ENCODE data around the gene ACTRT2.

Gene ACTRT2

DNA sequence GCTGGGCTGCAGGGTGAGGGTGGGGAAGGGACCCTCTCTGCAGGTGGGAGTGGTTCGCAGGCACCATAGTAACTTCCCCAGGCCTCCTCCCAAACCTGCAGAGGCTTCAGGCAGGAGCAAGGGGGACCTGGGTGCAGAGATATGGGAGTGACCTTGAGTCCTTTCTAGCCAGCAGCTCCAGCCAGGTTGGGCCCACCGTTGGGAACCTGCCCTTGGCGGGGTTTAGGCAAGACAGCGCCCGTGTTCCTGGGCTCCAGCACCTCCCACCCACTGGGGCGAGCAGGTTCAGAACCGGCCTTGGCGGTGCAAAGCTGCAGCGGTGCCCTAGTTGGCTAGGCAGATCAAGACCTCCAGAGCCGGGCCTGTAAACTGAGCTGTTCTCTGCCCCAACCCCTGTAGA is 45.6 kb downstream of the ACTRT2 start:
- no peaks in the 10 kb centered on the region for H3K9me3 Mint-ChIP-seq
- peaks cover 4% of the 10 kb centered on the region for H3K4me1 Mint-ChIP-seq (ENCODE audit: low read depth)
- no peak overlapping the region for H3K4me3 Mint-ChIP-seq
- H3K27ac Mint-ChIP-seq: no peak overlapping the region
- H3K36me3 Mint-ChIP-seq (ENCODE audit: low read depth): no peaks in the 10 kb centered on the region
- peaks cover 7% of the 10 kb centered on the region for H3K27me3 Mint-ChIP-seq

- Mint-ChIP-seq H3K4me3 (no peak overlapping the region), H3K36me3 (ENCODE audit: low read depth) (no peaks in the 10 kb centered on the region)
Observed at GRCh38 chr1:3067301-3067670, 46.0 kb downstream of the ACTRT2 start.

DNA sequence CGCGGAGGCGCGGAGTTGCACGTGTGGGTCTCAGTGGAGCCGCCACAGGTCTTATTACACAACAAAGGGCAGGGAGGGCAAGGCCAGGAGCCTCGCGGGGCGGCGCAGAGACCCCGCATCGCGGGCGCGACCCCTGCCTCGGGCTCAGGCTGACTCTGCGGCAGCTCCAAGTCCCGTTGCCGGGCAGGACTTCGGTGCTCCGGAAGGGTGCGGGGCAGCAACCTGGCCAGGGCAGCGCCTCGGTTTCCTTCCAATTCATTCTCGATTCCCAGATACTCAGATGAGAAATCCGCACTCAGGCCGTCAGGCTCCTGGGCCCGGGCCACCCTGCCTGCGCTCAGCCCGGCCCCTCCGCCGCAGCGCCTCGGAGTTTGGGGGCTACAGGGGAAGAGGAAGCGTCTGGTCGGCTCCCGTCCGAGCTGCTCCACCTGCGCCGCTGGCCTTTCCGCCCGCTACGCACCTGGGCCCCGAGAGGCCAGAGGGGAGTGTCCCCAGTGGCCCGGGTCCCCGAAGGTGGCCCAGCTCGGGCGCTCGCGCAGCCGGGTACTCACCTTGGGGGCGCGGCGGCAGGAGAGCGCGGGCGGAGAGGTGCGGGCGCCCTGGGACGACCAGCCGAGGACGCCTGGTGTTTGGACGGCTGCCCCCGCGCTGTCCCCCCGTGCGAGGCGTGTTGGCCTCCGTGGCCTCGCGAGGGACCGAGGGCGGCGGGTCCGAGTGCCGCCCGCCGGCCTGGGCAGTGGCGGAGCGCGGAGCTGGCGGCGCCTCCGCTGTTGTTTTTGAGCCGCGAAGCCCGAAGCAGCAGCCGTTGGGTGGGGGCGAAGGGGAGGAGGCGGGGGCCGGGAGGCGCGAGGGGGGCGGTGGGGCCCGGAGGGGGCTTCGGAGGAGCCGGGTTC is 46.6 kb downstream of the ACTRT2 start:
- Mint-ChIP-seq H3K27ac (no peak overlapping the region), H3K27me3 (peaks cover 14% of the 10 kb centered on the region), H3K4me3 (no peak overlapping the region), H3K36me3 (ENCODE audit: low read depth) (no peaks in the 10 kb centered on the region), H3K9me3 (no peaks in the 10 kb centered on the region), H3K4me1 (ENCODE audit: low read depth) (peaks cover 4% of the 10 kb centered on the region)

More at GRCh38 chr1:3067301-3067670, 46.0 kb downstream of the ACTRT2 start:
- Mint-ChIP-seq H3K27ac (no peak overlapping the region), H3K4me1 (ENCODE audit: low read depth) (peaks cover 4% of the 10 kb centered on the region), H3K9me3 (no peaks in the 10 kb centered on the region), H3K27me3 (peaks cover 11% of the 10 kb centered on the region)

DNA sequence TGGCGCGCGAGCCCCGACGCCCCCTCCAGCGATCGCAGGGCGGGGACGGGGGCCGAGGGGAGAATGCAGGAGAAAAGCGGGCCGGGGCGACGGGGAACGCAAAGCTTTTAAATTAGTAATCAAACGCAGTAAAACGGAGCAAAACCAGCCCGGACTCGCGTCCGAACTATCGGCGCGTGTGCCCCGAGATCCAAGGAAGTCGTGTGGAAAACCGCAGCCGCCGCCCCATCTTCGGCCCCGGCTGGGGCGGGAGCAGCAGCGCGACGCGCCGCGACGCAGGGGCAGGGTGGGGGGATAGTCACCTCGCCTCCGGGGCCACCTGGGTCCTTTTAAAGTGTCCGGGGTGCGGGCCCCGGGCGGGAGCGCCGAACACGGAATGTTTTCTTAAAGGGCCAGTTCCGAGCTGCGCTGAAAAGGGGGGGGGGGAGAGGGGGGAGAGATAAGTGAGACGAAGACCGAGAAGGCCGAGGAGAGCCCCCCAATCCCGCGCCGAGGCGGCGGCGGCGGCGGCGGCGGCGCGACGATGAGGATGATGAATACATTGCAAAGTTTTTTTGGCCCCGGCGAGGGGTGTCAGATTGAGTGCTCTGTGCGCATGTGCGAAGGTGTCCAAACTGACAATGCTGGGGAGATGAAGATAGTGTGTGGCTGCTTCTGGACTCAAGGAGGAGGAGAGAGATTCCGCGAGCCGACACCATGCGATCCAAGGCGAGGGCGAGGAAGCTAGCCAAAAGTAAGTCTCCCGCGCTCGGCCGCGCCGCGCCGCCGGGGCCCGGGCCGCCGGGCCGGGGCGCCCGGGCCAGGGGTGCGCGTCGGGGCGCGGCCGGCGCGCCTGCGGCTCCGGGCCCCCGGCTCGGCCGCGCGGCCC is 47.5 kb downstream of the ACTRT2 start, which contains the start of gene PRDM16:
Gene PRDM16 (plus strand): TSS at position 640 of the 868 bp plus-strand sequence. CDS start 57 bp downstream, at position 697.
- no peaks in the 10 kb centered on the region for H3K9me3 Mint-ChIP-seq
- H3K4me1 Mint-ChIP-seq (ENCODE audit: low read depth): peaks cover 4% of the 10 kb centered on the region
- peak within 1 kb of the TSS; percentile 84 for H3K4me3 Mint-ChIP-seq
- no peaks in the 10 kb centered on the region for H3K36me3 Mint-ChIP-seq (ENCODE audit: low read depth)
- no peak within 1 kb of the TSS for H3K27ac Mint-ChIP-seq
- H3K27me3 Mint-ChIP-seq: peaks cover 14% of the 10 kb centered on the region

GRCh38 chr1:3069491-3070308 is 48.4 kb downstream of the ACTRT2 start:
- no peaks in the 10 kb centered on the region for H3K9me3 Mint-ChIP-seq
- H3K4me3 Mint-ChIP-seq: peak overlapping the region; percentile 57
- H3K4me1 Mint-ChIP-seq (ENCODE audit: low read depth): peaks cover 4% of the 10 kb centered on the region
- H3K27me3 Mint-ChIP-seq: peaks cover 18% of the 10 kb centered on the region
- no peaks in the 10 kb centered on the region for H3K36me3 Mint-ChIP-seq (ENCODE audit: low read depth)
- no peak overlapping the region for H3K27ac Mint-ChIP-seq

GRCh38 chr1:3070309-3070643 is 49.0 kb downstream of the ACTRT2 start:
- Mint-ChIP-seq H3K27ac (no peak overlapping the region), H3K36me3 (ENCODE audit: low read depth) (no peaks in the 10 kb centered on the region), H3K4me3 (no peak overlapping the region)

GRCh38 chr1:3070644-3071564 is 49.6 kb downstream of the ACTRT2 start:
- H3K27ac Mint-ChIP-seq: no peak overlapping the region
- no peak overlapping the region for H3K4me3 Mint-ChIP-seq
- peaks cover 4% of the 10 kb centered on the region for H3K4me1 Mint-ChIP-seq (ENCODE audit: low read depth)
- H3K36me3 Mint-ChIP-seq (ENCODE audit: low read depth): no peaks in the 10 kb centered on the region
- H3K9me3 Mint-ChIP-seq: no peaks in the 10 kb centered on the region
- peaks cover 22% of the 10 kb centered on the region for H3K27me3 Mint-ChIP-seq

More at GRCh38 chr1:3070309-3070643, 49.0 kb downstream of the ACTRT2 start:
- Mint-ChIP-seq H3K27me3 (peaks cover 21% of the 10 kb centered on the region), H3K4me1 (ENCODE audit: low read depth) (peaks cover 4% of the 10 kb centered on the region), H3K9me3 (no peaks in the 10 kb centered on the region)

DNA sequence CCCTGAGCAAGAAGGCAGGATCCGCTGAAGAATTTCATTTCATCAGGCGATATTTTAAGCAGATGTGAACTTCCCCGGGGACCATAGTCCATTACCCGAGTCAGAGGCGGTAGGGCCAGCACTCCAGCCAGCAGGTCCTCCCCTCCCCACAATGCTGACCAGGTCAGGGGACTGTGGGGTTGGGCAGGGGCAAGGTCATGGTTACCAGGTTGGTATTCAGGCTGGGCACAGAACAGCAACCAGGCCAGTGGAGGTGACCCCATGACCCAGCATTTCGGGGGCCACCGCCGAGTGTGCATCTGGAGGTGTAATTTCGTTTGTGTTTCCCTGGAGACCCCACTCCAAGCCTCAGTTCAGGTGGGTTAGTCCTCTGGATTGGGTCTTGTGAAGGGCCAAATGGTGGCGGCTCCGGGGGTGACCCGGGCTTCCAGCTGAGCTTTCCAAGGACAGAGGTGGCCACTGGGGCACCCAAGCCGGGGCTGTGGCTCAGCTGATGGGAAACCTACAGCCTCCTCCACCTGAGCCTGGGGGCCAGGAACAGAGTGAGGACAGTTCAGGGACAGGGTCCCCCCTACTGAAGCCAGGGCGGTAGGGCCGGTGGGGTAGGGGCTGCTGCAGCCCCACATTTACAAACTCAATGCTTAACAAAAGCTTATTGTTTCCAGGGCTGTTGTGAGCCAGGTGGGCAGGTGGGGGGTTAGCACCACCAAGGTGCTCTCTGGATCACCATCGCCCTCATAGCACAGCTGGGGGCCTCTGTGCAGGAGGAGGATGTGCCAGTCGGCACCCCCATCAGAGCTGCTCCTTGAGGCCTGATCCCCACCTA is 50.5 kb downstream of the ACTRT2 start:
- Mint-ChIP-seq H3K27me3 (peaks cover 22% of the 10 kb centered on the region), H3K27ac (no peak overlapping the region), H3K4me3 (no peak overlapping the region), H3K9me3 (no peaks in the 10 kb centered on the region), H3K4me1 (ENCODE audit: low read depth) (peaks cover 4% of the 10 kb centered on the region), H3K36me3 (ENCODE audit: low read depth) (no peaks in the 10 kb centered on the region)

All from stimulated activated naive CD8-positive, alpha-beta T cell treated with anti-CD3 and anti-CD28 coated beads, Interleukin-15, Interleukin-2, amounts not matched to agents 100 ng/mL and 50 ng/mL, for 24 hours (primary cell).